BJ (cell line): ENCODE data around the gene ZDHHC1. TPM values are rescaled to one million over a fixed set of nuclear protein-coding genes. Genes with fewer than 3 reads are reported as not detected.

Experiments
- CTCF ChIA-PET: fragments of 350-600 bp; formaldehyde crosslinking; extraction: SDS; loops from one replicate; lab custom pipeline; 2021; ENCODE audit warnings: antibody characterized with exemption, inconsistent platforms; lab: Yijun Ruan, JAX
- POLR2A ChIA-PET: fragments of 300-600 bp; sonication (Branson Sonifier 250); formaldehyde crosslinking; extraction: SDS; loops from one replicate; lab custom pipeline; 2021; ENCODE audit warnings: antibody characterized with exemption; lab: Charles Lee
- DNase-seq: peaks from one replicate; pipeline ENCODE4 v3.0.0-alpha.2; 2011; ENCODE audit warnings: low read depth
- H3K27me3 ChIP-seq: 2 replicates; pipeline ENCODE4 v1.6.0; 2011; ENCODE audit warnings: low read length; ENCODE audit not compliant: control insufficient read depth, insufficient read depth
- H3K36me3 ChIP-seq: 2 replicates; pipeline ENCODE4 v1.5.1; 2011; ENCODE audit warnings: low read length; ENCODE audit not compliant: control insufficient read depth, insufficient read depth
- H3K4me3 ChIP-seq: 2 replicates; pipeline ENCODE4 v1.5.1; 2011; ENCODE audit warnings: low read depth, mild to moderate bottlenecking, control low read depth, low read length
- polyA plus RNA-seq: library from polyadenylated mRNA; depleted of rRNA; stranded (reverse); fragments of >200 nt; gene quantifications from 2 replicates; pipeline ENCODE4 v1.2.3, GENCODE V29; 2011
- TF ChIP-seq, protein P1 (sequence below): IDR thresholded peaks from 2 replicates; pipeline ENCODE4 v1.5.1; 2011; ENCODE audit warnings: low read depth, mild to moderate bottlenecking, control low read depth, inconsistent platforms, low read length, moderate library complexity; ENCODE audit not compliant: insufficient read depth

ZDHHC1 gene
- polyA plus RNA-seq, 1 experiment, result 7.4 TPM

DNA sequence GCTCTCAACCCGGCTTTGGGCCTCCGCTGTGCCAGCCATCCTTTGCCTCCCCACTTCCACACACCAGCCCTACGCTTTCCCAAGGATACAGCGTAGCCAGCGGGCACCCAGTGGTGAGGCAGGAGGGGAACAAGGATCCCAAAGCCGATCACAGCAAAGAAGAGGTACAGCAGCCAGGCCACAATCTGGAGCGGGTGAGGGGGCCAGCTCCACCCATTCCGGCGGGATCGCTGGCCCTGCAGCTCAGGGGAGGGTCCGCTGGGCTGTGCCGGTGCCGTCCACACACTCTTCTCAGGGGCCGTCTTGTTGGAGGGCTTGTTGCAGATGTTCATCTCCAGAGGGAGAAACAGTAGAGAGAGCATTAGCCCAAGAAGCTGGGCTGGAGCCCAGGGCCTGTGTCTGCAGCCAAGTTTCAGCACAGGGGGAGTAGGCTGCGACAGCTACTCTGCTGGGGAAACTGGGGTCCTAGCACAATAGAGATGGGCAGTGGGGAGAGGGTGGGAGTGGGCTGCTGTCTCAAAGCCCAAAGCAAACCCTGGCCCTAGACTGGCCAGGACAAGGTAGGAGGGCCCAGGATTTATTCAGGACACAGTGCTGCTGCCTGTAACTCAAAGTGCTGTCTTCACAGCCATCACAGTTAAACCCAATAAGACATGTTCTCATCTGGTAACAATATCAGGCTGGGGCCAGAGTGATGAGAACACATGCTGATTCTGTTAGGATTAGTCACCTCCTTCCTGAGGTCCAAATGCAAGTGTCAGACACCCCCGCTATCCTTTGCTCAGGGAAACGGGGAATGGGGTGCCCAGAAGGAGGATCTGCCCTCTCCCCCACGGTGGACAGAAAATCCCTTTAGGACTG lies 9.9 kb downstream of the ZDHHC1 start:
- TF ChIP-seq, protein P1, sequence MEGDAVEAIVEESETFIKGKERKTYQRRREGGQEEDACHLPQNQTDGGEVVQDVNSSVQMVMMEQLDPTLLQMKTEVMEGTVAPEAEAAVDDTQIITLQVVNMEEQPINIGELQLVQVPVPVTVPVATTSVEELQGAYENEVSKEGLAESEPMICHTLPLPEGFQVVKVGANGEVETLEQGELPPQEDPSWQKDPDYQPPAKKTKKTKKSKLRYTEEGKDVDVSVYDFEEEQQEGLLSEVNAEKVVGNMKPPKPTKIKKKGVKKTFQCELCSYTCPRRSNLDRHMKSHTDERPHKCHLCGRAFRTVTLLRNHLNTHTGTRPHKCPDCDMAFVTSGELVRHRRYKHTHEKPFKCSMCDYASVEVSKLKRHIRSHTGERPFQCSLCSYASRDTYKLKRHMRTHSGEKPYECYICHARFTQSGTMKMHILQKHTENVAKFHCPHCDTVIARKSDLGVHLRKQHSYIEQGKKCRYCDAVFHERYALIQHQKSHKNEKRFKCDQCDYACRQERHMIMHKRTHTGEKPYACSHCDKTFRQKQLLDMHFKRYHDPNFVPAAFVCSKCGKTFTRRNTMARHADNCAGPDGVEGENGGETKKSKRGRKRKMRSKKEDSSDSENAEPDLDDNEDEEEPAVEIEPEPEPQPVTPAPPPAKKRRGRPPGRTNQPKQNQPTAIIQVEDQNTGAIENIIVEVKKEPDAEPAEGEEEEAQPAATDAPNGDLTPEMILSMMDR, result no peak
- Histone ChIP-seq H3K27me3 (no peaks in the 10 kb centered on the region), H3K36me3 (no peaks in the 10 kb centered on the region), H3K4me3 (no peak overlapping the region)
- ChIA-PET POLR2A (no interaction called here), CTCF (interaction anchor here (0.6 to 4.2 kb wide), 8 partner anchors 9 to 115 kb away, joined by 3 to 20 read pairs (median 4); partner anchors contain the start of gene ZDHHC1)
- peak; percentile 78 for DNase-seq

DNA sequence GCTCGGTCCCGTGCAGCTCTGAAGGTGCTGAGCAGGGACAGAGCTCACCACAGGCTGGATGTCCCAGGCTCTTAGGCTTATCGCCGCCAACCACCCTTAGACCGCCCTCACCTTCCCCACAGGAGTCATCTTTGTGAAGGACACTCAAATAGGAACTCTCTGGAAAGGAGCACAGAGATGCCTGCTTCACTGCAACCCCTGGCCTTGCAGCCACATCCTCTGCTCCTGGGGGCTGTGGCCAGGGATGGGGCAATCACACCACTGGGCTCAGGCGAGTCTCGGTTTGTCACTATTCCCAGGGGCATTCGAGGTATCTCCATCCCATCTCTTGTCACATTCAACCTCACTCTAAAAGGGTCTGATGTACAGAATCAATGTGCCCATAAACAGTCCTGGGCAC lies 10.9 kb downstream of the ZDHHC1 start:
- ChIA-PET POLR2A (no interaction called here), CTCF (interaction anchor here (1.5 to 4.2 kb wide), 5 partner anchors 11 to 75 kb away, joined by 3 to 20 read pairs (median 3); partner anchors contain the start of genes ATP6V0D1 and ZDHHC1)
- no peak for DNase-seq
- H3K27me3 ChIP-seq, result no peaks in the 10 kb centered on the region
- H3K4me3 ChIP-seq, result no peak overlapping the region
- TF ChIP-seq, protein P1, result no peak
- H3K36me3 ChIP-seq, result no peaks in the 10 kb centered on the region

DNA sequence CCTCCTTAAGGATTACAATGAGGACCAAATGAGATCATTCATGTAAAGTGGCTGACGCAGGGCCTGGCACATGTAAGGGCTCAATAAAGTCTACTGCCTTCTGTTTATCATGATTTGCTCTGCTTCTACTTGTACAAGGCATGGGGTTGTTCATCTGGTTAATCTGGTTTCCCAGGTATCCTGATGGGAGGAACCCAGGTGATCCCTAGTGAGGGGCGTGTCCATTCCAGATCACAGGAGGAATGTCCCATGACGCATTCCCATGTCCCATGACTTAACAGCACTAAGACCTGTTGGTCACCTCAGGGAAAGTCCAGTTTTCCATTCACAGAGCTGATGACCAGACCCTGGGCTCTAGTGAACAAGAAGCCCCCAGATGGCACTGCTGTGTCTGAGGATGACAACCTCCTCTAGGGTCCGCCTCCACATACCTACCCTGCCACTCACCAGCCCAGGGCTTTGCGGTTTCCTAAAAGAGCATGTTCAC lies 11.5 kb downstream of the ZDHHC1 start:
- H3K4me3 ChIP-seq, result no peak overlapping the region
- H3K27me3 ChIP-seq, result no peaks in the 10 kb centered on the region
- TF ChIP-seq, protein P1, result no peak
- H3K36me3 ChIP-seq, result no peaks in the 10 kb centered on the region
- ChIA-PET POLR2A (no interaction called here), CTCF (interaction anchor here (1.5 to 4.2 kb wide), 3 partner anchors 11 to 76 kb away, joined by 3 to 15 read pairs (median 3); partner anchors contain the start of gene ATP6V0D1)
- no peak for DNase-seq

DNA sequence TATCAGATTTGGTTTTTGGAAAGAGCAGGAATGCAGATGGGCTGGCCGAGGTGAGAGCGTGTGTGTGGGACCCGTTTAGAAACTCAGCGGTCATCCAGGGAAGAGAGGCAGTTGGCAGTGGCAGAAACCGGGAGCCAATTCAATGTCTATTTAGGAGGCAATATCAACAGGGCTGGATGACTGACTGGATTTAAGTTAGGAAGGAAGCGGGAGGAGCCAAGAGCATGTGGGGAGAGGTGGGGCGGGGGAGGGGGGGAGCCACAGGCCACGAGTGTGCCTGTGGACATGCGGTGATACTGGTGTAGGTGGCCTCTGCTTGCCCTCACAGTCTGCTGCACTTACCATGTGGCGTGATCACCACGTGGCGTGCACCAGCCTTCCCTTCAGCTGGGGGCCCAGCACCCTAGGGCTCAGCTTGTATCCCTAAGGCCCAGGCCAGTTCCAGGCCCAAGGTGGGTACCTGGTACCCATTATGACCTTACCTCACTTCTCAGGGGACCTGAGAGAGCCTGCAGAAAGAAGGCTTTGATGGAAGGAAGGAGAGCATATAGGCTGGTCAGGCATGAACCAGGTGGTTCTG lies 12.2 kb downstream of the ZDHHC1 start:
- no peak for DNase-seq
- ChIA-PET POLR2A (no interaction called here), CTCF (interaction anchor here (1.2 to 1.5 kb wide), 2 partner anchors 24 to 76 kb away, joined by 3 read pairs; partner anchors contain the start of gene ATP6V0D1)
- H3K27me3 ChIP-seq, result no peaks in the 10 kb centered on the region
- no peaks in the 10 kb centered on the region for H3K36me3 ChIP-seq
- no peak overlapping the region for H3K4me3 ChIP-seq
- TF ChIP-seq, protein P1, result no peak

DNA sequence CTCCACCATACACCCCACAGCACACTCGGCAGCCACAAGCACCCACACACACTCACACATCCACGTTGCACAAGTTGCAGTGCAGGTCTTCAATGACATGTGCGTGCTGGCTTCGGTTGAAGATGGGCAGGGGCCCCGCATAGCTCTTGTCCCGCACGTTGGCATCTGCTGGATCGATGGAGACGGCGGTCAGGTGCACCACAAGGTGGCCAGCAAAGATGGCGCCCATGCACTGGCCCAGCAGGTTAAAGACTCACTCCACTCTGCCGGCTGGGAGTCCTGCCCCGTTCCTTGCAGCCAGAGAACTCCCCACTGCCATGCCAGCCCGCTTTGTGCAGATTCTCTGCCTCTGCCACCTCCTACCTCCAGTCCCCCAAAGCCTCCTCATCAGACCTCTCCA lies 15.4 kb downstream of the ZDHHC1 start:
- Histone ChIP-seq H3K36me3 (no peaks in the 10 kb centered on the region), H3K27me3 (no peaks in the 10 kb centered on the region), H3K4me3 (no peak overlapping the region)
- ChIA-PET POLR2A (no interaction called here), CTCF (interaction anchor here (0.8 to 1.2 kb wide), 2 partner anchors 18 to 26 kb away, joined by 3 to 5 read pairs; no protein-coding TSS in a partner anchor)
- DNase-seq, result no peak
- TF ChIP-seq, protein P1, result no peak
